IMR-90 (cell line): Measurements from ENCODE around the gene TPT1. TPM values are rescaled to one million over a fixed set of nuclear protein-coding genes. Genes with fewer than 3 reads are reported as not detected.
"Not testable (repeated sequence)": the region's sequence is repeated elsewhere in the genome, so short reads cannot be mapped to it uniquely, and the experiment has no call there.

Source experiments
- ATAC-seq: fragments of 200-7000 bp; cut with Tn5 transposase; 2 replicates; pipeline ENCODE4 v1.9.1; 2020; ENCODE audit warnings: low read depth, mild to moderate bottlenecking, moderate library complexity
- BruUV-seq: library from RNA; stranded (reverse); fragments of 400-500 nt; replicated peaks from 2 replicates; lab custom pipeline; 2021; lab: Mats Ljungman, UMichigan
- CTCF ChIA-PET: fragments of 300-600 bp; formaldehyde crosslinking; extraction: SDS; loops from one replicate; lab custom pipeline; 2021; ENCODE audit warnings: antibody characterized with exemption; lab: Yijun Ruan, JAX
- POLR2A ChIA-PET: fragments of 300-600 bp; sonication (Branson Sonifier 250); formaldehyde crosslinking; loops from one replicate; lab custom pipeline; 2022; ENCODE audit warnings: antibody characterized with exemption; ENCODE audit not compliant: unreplicated experiment; lab: Charles Lee
- DNase-seq: peaks from one replicate; pipeline ENCODE4 v3.0.0; 2013
- H2AFZ ChIP-seq: replicated peaks from 2 replicates; pipeline ENCODE3; 2013; ENCODE audit warnings: low read length, mild to moderate bottlenecking; ENCODE audit not compliant: poor library complexity
- H2AK5ac ChIP-seq: 2 replicates; pipeline ENCODE4 v1.6.1; 2013; ENCODE audit warnings: low read depth, low read length, inconsistent platforms
- H2AK9ac ChIP-seq: replicated peaks from 2 replicates; pipeline ENCODE3; 2013; ENCODE audit warnings: mild to moderate bottlenecking, low read depth, low read length, moderate library complexity; ENCODE audit not compliant: poor library complexity
- H2BK120ac ChIP-seq: 2 replicates; pipeline ENCODE4 v1.6.1; 2013; ENCODE audit warnings: low read depth, low read length, inconsistent platforms
- H2BK15ac ChIP-seq: 3 replicates; pipeline ENCODE4 v1.6.1; 2013; ENCODE audit warnings: low read depth, low read length, inconsistent platforms
- H2BK20ac ChIP-seq: 2 replicates; pipeline ENCODE4 v1.6.1; 2013; ENCODE audit warnings: low read depth, mild to moderate bottlenecking, inconsistent platforms, low read length, moderate library complexity
- H2BK5ac ChIP-seq: 2 replicates; pipeline ENCODE4 v1.6.1; 2013; ENCODE audit warnings: mild to moderate bottlenecking, low read depth, low read length, inconsistent platforms; ENCODE audit not compliant: poor library complexity, severe bottlenecking
- H3K14ac ChIP-seq: replicated peaks from 2 replicates; pipeline ENCODE4 v1.6.1; 2013; ENCODE audit warnings: low read depth, low read length, inconsistent platforms
- H3K18ac ChIP-seq: 2 replicates; pipeline ENCODE4 v1.6.1; 2013; ENCODE audit warnings: low read depth, low read length, control low read depth
- H3K23ac ChIP-seq: 2 replicates; pipeline ENCODE4 v1.6.1; 2013; ENCODE audit warnings: low read depth, low read length, inconsistent platforms
- H3K27ac ChIP-seq: 2 replicates; pipeline ENCODE4 v1.5.1; 2013; ENCODE audit warnings: mild to moderate bottlenecking, control low read depth, low read length; ENCODE audit not compliant: insufficient read depth
- H3K27me3 ChIP-seq: 2 replicates; pipeline ENCODE4 v1.6.1; 2013; ENCODE audit warnings: low read length; ENCODE audit not compliant: control insufficient read depth, insufficient read depth
- H3K36me3 ChIP-seq: 2 replicates; pipeline ENCODE4 v1.6.1; 2013; ENCODE audit warnings: low read length, mixed read lengths; ENCODE audit not compliant: control insufficient read depth, insufficient read depth
- H3K4ac ChIP-seq: 2 replicates; pipeline ENCODE4 v1.6.1; 2013; ENCODE audit warnings: low read depth, low read length, inconsistent platforms
- H3K4me1 ChIP-seq: 2 replicates; pipeline ENCODE4 v1.6.1; 2013; ENCODE audit warnings: low read length, mixed read lengths; ENCODE audit not compliant: control insufficient read depth, insufficient read depth
- H3K4me2 ChIP-seq: 2 replicates; pipeline ENCODE4 v1.6.1; 2013; ENCODE audit warnings: low read depth, mild to moderate bottlenecking, control low read depth, low read length, moderate library complexity
- H3K4me3 ChIP-seq: 2 replicates; pipeline ENCODE4 v1.5.1; 2013; ENCODE audit warnings: low read depth, mild to moderate bottlenecking, control low read depth, low read length, moderate library complexity; ENCODE audit not compliant: insufficient read depth
- H3K56ac ChIP-seq: 2 replicates; pipeline ENCODE4 v1.6.1; 2013; ENCODE audit warnings: low read length, inconsistent platforms; ENCODE audit not compliant: insufficient read depth; ENCODE audit errors: extremely low read depth
- H3K79me1 ChIP-seq, 2 experiments: 2 replicates each; pipeline ENCODE4 v1.6.1; 2013; ENCODE audit warnings: low read length in 2 of 2, inconsistent platforms in 1 of 2, low read depth in 1 of 2
- H3K9ac ChIP-seq: 2 replicates; pipeline ENCODE4 v1.6.1; 2013; ENCODE audit warnings: low read depth, low read length, control low read depth
- H3K9me1 ChIP-seq: 2 replicates; pipeline ENCODE4 v1.6.1; 2013; ENCODE audit warnings: low read length, inconsistent platforms; ENCODE audit not compliant: insufficient read depth
- H3K9me3 ChIP-seq: 2 replicates; pipeline ENCODE4 v1.6.1; 2013; ENCODE audit warnings: low read length; ENCODE audit not compliant: control insufficient read depth, insufficient read depth
- H4K20me1 ChIP-seq: 2 replicates; pipeline ENCODE4 v1.6.1; 2013; ENCODE audit warnings: low read length, inconsistent platforms; ENCODE audit not compliant: insufficient read depth
- H4K5ac ChIP-seq: 2 replicates; pipeline ENCODE4 v1.6.1; 2013; ENCODE audit warnings: mild to moderate bottlenecking, low read depth, low read length, control low read depth
- H4K8ac ChIP-seq, 2 experiments: 2 replicates each; pipeline ENCODE4 v1.6.1; 2013; ENCODE audit warnings: low read depth in 2 of 2, low read length in 2 of 2, control low read depth in 1 of 2, inconsistent platforms in 1 of 2
- H4K91ac ChIP-seq: 2 replicates; pipeline ENCODE4 v1.6.1; 2013; ENCODE audit warnings: low read depth, low read length, inconsistent platforms; ENCODE audit not compliant: insufficient read depth
- WGBS, 2 experiments: methylation state at CpG; one replicate each; pipeline versions ENCODE4 v1.1.5 to v1.1.7; 2013; ENCODE audit warnings: missing lambda C conversion rate in 2 of 2; ENCODE audit not compliant: insufficient read length in 1 of 2; ENCODE audit errors: extremely low coverage in 2 of 2; 5-methylcytosine and 5-hydroxymethylcytosine counted together
- dilution Hi-C: fragments of 300-500 bp; cut with HindIII; formaldehyde crosslinking; loops from one replicate; pipeline ENCODE4 v1.14.3; 2018; ENCODE audit warnings: low sequenced_read_pairs; ENCODE audit not compliant: unreplicated experiment
- in situ Hi-C: fragments of 300-500 bp; cut with MboI; formaldehyde crosslinking; loops from 3 replicates; pipeline ENCODE4 v1.14.3; 2019; ENCODE audit warnings: low sequenced_read_pairs, inconsistent platforms, mixed read lengths
- intact Hi-C: fragments of 100-400 bp; cut with micrococcal nuclease; formaldehyde crosslinking; loops from 2 replicates; pipeline ENCODE4 v1.10.0; 2022
- polyA plus RNA-seq, 3 experiments: library from polyadenylated mRNA; depleted of rRNA; stranded (reverse); fragments of >200 nt; gene quantifications; 2 replicates each; pipeline ENCODE4 v1.2.3, GENCODE V29; 2012; ENCODE audit warnings: low replicate concordance in 1 of 3
- total RNA-seq: library from RNA; depleted of rRNA; stranded (reverse); fragments of >200 nt; gene quantifications from 2 replicates; pipeline ENCODE4 v1.2.3, GENCODE V29; 2012

Gene TPT1
- total and polyA plus RNA-seq, 2 of the 4 experiments (the other 2 are of a cell fraction): 1,663 to 2,665 TPM

- H3K36me3 ChIP-seq, H2BK15ac ChIP-seq, H4K5ac ChIP-seq, CTCF ChIA-PET, H2AK5ac ChIP-seq, H3K9ac ChIP-seq, H2BK5ac ChIP-seq, H2BK20ac ChIP-seq, H2AK9ac ChIP-seq, H3K4me1 ChIP-seq, H3K14ac ChIP-seq, H3K23ac ChIP-seq, H3K18ac ChIP-seq, H3K9me1 ChIP-seq, H3K9me3 ChIP-seq, H3K4ac ChIP-seq, DNase-seq, dilution Hi-C loops, H3K56ac ChIP-seq, POLR2A ChIA-PET, H3K4me3 ChIP-seq, H2AFZ ChIP-seq, H2BK120ac ChIP-seq, H4K8ac ChIP-seq, H3K79me1 ChIP-seq, H3K27ac ChIP-seq, H4K20me1 ChIP-seq, ATAC-seq, H3K27me3 ChIP-seq, intact Hi-C loops, H4K91ac ChIP-seq, H3K4me2 ChIP-seq, in situ Hi-C loops: not testable (repeated sequence)
- WGBS, 2 experiments: 98% methylated on average over 7 of the region's 8 CpGs; no CpG with 5 or more reads in 1 of the 2 experiments
- BruUV-seq: TSS peak; percentile 45
Measured at GRCh38 chr13:45378786-45379185, 37.8 kb upstream of the TPT1 start.

DNA sequence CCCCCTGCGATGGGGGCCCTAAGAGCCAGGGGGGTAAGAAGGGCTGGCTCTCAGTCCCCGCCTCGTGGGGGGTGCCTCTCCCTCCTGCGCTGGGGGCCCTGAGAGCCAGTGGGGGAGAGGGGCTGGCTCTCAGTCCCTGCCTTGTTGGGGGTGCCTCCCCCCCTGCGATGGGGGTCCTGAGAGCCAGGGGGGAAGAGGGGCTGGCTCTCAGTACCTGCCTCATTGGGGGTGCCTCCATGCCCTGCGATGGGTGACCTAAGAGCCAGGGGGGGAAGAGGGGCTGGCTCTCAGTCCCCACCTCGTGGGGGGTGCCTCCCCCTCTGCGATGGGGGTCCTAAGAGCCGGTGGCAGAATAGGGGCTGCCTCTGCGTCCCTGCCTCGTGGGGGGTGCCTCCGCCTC lies 36.3 kb upstream of the TPT1 start:
- H4K20me1 ChIP-seq, H2AK5ac ChIP-seq, CTCF ChIA-PET, H3K9me3 ChIP-seq, H2BK120ac ChIP-seq, H2AK9ac ChIP-seq, DNase-seq, H3K79me1 ChIP-seq, dilution Hi-C loops, H3K27me3 ChIP-seq, in situ Hi-C loops, H3K4me1 ChIP-seq, H4K5ac ChIP-seq, H2BK15ac ChIP-seq, H4K8ac ChIP-seq, BruUV-seq, H4K91ac ChIP-seq, H3K23ac ChIP-seq, H3K56ac ChIP-seq, H3K9ac ChIP-seq, POLR2A ChIA-PET, H3K14ac ChIP-seq, H3K18ac ChIP-seq, H3K4me3 ChIP-seq, H3K4me2 ChIP-seq, H2BK5ac ChIP-seq, intact Hi-C loops, ATAC-seq, H3K27ac ChIP-seq, H3K4ac ChIP-seq, H2AFZ ChIP-seq, H3K36me3 ChIP-seq, H2BK20ac ChIP-seq, H3K9me1 ChIP-seq: not testable (repeated sequence)
- no CpG with 5 or more reads among the region's 12 CpGs for WGBS, 2 experiments
